ENCODE measurements around the gene MOV10.

MOV10 gene

DNA sequence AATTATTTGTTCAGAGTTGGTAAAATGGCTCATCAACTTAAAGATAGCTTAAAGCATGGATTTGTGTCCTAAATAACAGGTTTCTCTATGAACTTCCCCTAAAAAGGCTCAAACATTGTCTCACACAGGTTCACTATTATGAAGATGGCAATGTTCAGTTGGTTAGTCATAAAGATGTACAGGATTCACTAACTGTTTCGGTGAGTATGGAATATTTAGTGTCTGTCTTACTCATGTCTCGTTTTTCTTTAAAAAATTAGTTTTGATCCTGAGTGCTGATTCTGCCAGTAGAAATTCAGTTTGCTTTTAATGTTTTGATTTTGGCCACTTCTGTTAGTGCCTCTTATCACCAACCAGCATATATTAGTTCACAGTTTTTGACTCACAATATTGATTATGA, 7.5 kb upstream of the MOV10 start:
- H3K27ac ChIP-seq (replicated peaks): no peak overlapping the region
- H3K27me3 ChIP-seq (ENCODE audit: insufficient read depth, poor library complexity, severe bottlenecking): no peaks in the 10 kb centered on the region
- no peak overlapping the region for H3K4me3 ChIP-seq (replicated peaks; ENCODE audit: insufficient read depth, low read length)
- no peak for TF ChIP-seq GABPA (IDR thresholded peaks at IDR 0.05; ENCODE audit: low read depth)
- TF ChIP-seq, protein P1, sequence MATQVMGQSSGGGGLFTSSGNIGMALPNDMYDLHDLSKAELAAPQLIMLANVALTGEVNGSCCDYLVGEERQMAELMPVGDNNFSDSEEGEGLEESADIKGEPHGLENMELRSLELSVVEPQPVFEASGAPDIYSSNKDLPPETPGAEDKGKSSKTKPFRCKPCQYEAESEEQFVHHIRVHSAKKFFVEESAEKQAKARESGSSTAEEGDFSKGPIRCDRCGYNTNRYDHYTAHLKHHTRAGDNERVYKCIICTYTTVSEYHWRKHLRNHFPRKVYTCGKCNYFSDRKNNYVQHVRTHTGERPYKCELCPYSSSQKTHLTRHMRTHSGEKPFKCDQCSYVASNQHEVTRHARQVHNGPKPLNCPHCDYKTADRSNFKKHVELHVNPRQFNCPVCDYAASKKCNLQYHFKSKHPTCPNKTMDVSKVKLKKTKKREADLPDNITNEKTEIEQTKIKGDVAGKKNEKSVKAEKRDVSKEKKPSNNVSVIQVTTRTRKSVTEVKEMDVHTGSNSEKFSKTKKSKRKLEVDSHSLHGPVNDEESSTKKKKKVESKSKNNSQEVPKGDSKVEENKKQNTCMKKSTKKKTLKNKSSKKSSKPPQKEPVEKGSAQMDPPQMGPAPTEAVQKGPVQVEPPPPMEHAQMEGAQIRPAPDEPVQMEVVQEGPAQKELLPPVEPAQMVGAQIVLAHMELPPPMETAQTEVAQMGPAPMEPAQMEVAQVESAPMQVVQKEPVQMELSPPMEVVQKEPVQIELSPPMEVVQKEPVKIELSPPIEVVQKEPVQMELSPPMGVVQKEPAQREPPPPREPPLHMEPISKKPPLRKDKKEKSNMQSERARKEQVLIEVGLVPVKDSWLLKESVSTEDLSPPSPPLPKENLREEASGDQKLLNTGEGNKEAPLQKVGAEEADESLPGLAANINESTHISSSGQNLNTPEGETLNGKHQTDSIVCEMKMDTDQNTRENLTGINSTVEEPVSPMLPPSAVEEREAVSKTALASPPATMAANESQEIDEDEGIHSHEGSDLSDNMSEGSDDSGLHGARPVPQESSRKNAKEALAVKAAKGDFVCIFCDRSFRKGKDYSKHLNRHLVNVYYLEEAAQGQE (IDR thresholded peaks at IDR 0.05; ENCODE audit: insufficient replicate concordance, low read depth): no peak
- TF ChIP-seq, protein P2, sequence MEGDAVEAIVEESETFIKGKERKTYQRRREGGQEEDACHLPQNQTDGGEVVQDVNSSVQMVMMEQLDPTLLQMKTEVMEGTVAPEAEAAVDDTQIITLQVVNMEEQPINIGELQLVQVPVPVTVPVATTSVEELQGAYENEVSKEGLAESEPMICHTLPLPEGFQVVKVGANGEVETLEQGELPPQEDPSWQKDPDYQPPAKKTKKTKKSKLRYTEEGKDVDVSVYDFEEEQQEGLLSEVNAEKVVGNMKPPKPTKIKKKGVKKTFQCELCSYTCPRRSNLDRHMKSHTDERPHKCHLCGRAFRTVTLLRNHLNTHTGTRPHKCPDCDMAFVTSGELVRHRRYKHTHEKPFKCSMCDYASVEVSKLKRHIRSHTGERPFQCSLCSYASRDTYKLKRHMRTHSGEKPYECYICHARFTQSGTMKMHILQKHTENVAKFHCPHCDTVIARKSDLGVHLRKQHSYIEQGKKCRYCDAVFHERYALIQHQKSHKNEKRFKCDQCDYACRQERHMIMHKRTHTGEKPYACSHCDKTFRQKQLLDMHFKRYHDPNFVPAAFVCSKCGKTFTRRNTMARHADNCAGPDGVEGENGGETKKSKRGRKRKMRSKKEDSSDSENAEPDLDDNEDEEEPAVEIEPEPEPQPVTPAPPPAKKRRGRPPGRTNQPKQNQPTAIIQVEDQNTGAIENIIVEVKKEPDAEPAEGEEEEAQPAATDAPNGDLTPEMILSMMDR (IDR thresholded peaks at IDR 0.05; ENCODE audit: insufficient read depth, low read length): no peak
- TF ChIP-seq SPI1 (IDR thresholded peaks at IDR 0.05; ENCODE audit: borderline replicate concordance, low read depth): no peak
- TF ChIP-seq POLR2AphosphoS5 (IDR thresholded peaks at IDR 0.05; ENCODE audit: low read depth): no peak
- DNase-seq (ENCODE audit: low read depth in 1 of 2, low spot score in 1 of 2): no peak

DNA sequence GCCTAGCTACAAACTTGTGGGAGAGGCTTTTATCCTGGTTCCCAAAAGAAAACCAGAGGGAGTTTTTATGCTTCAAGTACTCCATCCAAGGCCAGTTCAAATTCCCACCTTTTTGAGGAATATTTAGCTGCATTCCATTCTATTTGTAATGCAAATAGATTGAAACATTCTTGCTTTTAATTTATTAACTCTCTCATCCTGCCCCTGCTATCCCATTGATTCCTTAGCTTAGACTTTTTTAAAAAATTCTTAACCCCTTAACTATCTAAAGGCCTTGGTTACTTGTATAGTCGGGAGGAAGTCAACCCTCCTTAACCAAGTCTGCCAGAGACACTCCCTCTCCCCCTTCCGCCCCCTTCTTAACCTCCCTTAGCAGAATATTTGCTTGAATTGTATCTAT, 2.5 kb upstream of the MOV10 start:
- Histone ChIP-seq H3K4me3 (replicated peaks; ENCODE audit: insufficient read depth, low read length) (no peak overlapping the region), H3K27me3 (ENCODE audit: insufficient read depth, poor library complexity, severe bottlenecking) (no peaks in the 10 kb centered on the region), H3K27ac (replicated peaks) (no peak overlapping the region)
- no peak for DNase-seq (ENCODE audit: low read depth in 1 of 2, low spot score in 1 of 2)
- TF ChIP-seq POLR2AphosphoS5 (IDR thresholded peaks at IDR 0.05; ENCODE audit: low read depth): no peak
- TF ChIP-seq, protein P2 (IDR thresholded peaks at IDR 0.05; ENCODE audit: insufficient read depth, low read length): no peak
- TF ChIP-seq, protein P1 (IDR thresholded peaks at IDR 0.05; ENCODE audit: insufficient replicate concordance, low read depth): no peak
- no peak for TF ChIP-seq SPI1 (IDR thresholded peaks at IDR 0.05; ENCODE audit: borderline replicate concordance, low read depth)
- TF ChIP-seq GABPA (IDR thresholded peaks at IDR 0.05; ENCODE audit: low read depth): no peak

DNA sequence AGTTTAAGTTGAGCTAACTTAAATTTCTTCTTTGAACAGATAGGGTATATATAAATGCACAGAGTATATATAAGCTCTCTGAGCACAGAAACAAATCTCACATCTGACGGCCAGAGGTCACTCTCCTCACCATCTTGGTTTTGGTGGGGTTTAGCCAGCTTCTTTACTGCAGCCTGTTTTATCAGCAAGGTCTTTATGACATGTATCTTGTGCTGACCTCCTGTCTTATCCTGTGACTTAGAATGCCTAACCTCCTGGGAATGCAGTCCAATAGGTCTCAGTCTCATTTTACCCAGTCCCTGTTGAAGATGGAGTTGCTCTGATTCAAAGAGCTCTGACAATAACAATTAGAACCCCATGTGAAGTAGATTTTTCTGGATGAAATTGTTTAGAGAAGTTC, 1.6 kb upstream of the MOV10 start:
- Histone ChIP-seq H3K27ac (replicated peaks) (no peak overlapping the region), H3K27me3 (ENCODE audit: insufficient read depth, poor library complexity, severe bottlenecking) (no peaks in the 10 kb centered on the region), H3K4me3 (replicated peaks; ENCODE audit: insufficient read depth, low read length) (no peak overlapping the region)
- DNase-seq (ENCODE audit: low read depth in 1 of 2, low spot score in 1 of 2): no peak
- TF ChIP-seq, protein P2 (IDR thresholded peaks at IDR 0.05; ENCODE audit: insufficient read depth, low read length): no peak
- no peak for TF ChIP-seq POLR2AphosphoS5 (IDR thresholded peaks at IDR 0.05; ENCODE audit: low read depth)
- no peak for TF ChIP-seq SPI1 (IDR thresholded peaks at IDR 0.05; ENCODE audit: borderline replicate concordance, low read depth)
- TF ChIP-seq, protein P1 (IDR thresholded peaks at IDR 0.05; ENCODE audit: insufficient replicate concordance, low read depth): no peak
- no peak for TF ChIP-seq GABPA (IDR thresholded peaks at IDR 0.05; ENCODE audit: low read depth)

All from HL-60 (cell line).